ENCODE results near the gene KRT80. TPM values are rescaled to one million over a fixed set of nuclear protein-coding genes. Genes with fewer than 3 reads are reported as not detected.

Gene KRT80
- total and polyA plus RNA-seq, 7 donors: 0.11 to 14.0 (median 0.44) TPM

- Histone ChIP-seq H3K4me3 (no peak overlapping the region), H3K4me1 (peaks cover 7% of the 10 kb centered on the region), H3K27ac (no peak overlapping the region), H3K27me3 (ENCODE audit: insufficient read depth in 3 of 3, low read length in 2 of 3) (no peaks in the 10 kb centered on the region), H3K36me3 (ENCODE audit: insufficient read depth in 1 of 2, low read depth in 1 of 2) (no peaks in the 10 kb centered on the region), H3K9me3 (no peaks in the 10 kb centered on the region)
- 31 to 58% (median 43%) methylated on average over 10 of the region's 10 CpGs for WGBS, 3 donors
- peak; percentile 69 to 73 for DNase-seq
- TF ChIP-seq CTCF (IDR thresholded peaks at IDR 0.05): peak; percentile 31
- peak; percentile 80 to 90 (median 86) for ATAC-seq
- intact Hi-C loops (cut with DNase I): no loop called here
Observed at GRCh38 chr12:52171950-52172512, 19.8 kb downstream of the KRT80 start.

- no peaks in the 10 kb centered on the region for H3K27me3 ChIP-seq (ENCODE audit: insufficient read depth in 3 of 3, low read length in 2 of 3)
- no peak for DNase-seq
- no peaks in the 10 kb centered on the region for H3K36me3 ChIP-seq (ENCODE audit: insufficient read depth in 1 of 2, low read depth in 1 of 2)
- H3K9me3 ChIP-seq: no peaks in the 10 kb centered on the region
- no peak overlapping the region for H3K4me3 ChIP-seq
- ATAC-seq: no peak
- H3K27ac ChIP-seq: no peak overlapping the region
- WGBS, 3 donors: 84 to 91% (median 90%) methylated on average over 9 of the region's 9 CpGs
- H3K4me1 ChIP-seq: peaks cover 6% of the 10 kb centered on the region
- TF ChIP-seq CTCF (IDR thresholded peaks at IDR 0.05): no peak
- intact Hi-C loops (cut with DNase I): no loop called here
Observed at GRCh38 chr12:52170827-52171226, 21.0 kb downstream of the KRT80 start.

- Histone ChIP-seq H3K4me3 (no peak overlapping the region), H3K4me1 (no peaks in the 10 kb centered on the region), H3K9me3 (no peaks in the 10 kb centered on the region), H3K27me3 (ENCODE audit: insufficient read depth in 3 of 3, low read length in 2 of 3) (no peaks in the 10 kb centered on the region), H3K27ac (no peak overlapping the region), H3K36me3 (ENCODE audit: insufficient read depth in 1 of 2, low read depth in 1 of 2) (no peaks in the 10 kb centered on the region)
- 83 to 97% (median 88%) methylated on average over 1 of the region's 1 CpG for WGBS, 3 donors
- ATAC-seq (no peak), DNase-seq (no peak)
- intact Hi-C loops (cut with DNase I): no loop called here
- no peak for TF ChIP-seq CTCF (IDR thresholded peaks at IDR 0.05)
Observed at GRCh38 chr12:52169886-52170285, 21.9 kb downstream of the KRT80 start.

- DNase-seq: no peak
- no peak overlapping the region for H3K4me3 ChIP-seq
- ATAC-seq: peak in 3 of 4 donors; percentile 24 to 67 (median 46)
- peaks cover 8% of the 10 kb centered on the region for H3K4me1 ChIP-seq
- no peaks in the 10 kb centered on the region for H3K36me3 ChIP-seq (ENCODE audit: insufficient read depth in 1 of 2, low read depth in 1 of 2)
- WGBS, 3 donors: 68 to 80% (median 71%) methylated on average over 12 of the region's 12 CpGs
- no peaks in the 10 kb centered on the region for H3K9me3 ChIP-seq
- H3K27ac ChIP-seq: no peak overlapping the region
- no peaks in the 10 kb centered on the region for H3K27me3 ChIP-seq (ENCODE audit: insufficient read depth in 3 of 3, low read length in 2 of 3)
- no peak for TF ChIP-seq CTCF (IDR thresholded peaks at IDR 0.05)
- intact Hi-C loops (cut with DNase I): no loop called here
Observed at GRCh38 chr12:52168019-52168717, 23.6 kb downstream of the KRT80 start.

Data from psoas muscle (tissue), 8 donors.